ENCODE data around the gene CHST1. TPM values are rescaled to one million over a fixed set of nuclear protein-coding genes. Genes with fewer than 3 reads are reported as not detected.

Gene CHST1
- total RNA-seq, 1 experiment from 2014 or later: 1.6 TPM

- no peak for DNase-seq (ENCODE audit: low spot score)
Measured at GRCh38 chr11:45660729-45661438, 4.5 kb downstream of the CHST1 start.

DNA sequence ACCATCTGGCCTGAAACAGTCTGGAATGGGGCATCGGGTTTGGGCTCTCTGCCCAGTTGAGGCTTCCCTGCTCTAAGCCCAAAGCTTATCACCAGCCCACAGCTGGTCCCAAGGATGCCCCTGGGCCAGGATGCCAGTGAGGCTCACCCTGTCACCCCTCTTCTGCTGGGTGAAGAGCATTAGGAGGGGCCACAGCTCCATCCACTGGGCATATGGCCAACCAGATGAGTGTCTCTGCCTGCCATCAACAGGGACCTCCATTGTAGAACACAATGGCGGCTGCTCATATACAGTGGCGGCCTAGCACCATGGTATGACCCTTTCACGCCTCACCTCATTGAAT is 5.6 kb downstream of the CHST1 start:
- no peak for DNase-seq (ENCODE audit: low spot score)

DNA sequence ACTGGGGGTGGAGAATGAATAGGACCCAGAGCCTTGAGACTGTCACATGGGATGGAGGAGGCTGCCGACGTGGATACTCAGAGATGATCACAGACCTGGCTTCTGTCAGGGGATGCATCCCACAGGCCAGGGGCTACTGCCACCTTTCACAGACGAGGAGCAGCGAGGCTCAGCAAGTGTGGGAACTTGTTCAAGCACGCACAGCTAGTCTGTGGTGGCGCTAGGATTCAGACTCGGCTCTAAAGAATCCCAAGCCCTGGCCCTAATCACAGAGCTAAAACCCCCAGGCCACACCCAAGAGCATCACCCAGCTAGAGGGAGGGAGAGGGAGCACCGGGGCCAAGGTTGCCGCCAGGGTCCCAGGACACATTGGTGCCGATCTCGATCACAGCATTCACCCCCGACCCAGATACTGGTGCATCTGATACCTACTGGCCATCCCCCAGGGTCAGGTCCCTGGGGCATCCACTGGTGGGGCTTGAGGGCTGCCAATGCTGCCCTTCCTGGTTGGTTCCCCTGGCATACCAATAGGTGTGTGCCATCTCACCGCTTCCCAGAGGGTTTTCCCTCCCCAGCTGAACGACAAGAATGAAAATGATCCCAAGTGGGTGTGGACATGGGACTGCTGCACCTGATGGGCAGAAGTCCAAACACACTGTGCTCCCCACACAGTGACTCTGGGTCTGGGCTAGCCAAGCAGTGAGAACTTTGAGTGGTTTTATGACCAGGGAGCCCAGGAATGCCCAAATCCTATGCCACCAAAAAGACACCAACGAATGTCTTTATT is 6.2 kb downstream of the CHST1 start:
- DNase-seq (ENCODE audit: low spot score): peak; percentile 35

- peak; percentile 89 for DNase-seq (ENCODE audit: low spot score)
Measured at GRCh38 chr11:45658292-45658991, 7.0 kb downstream of the CHST1 start.

- no peak for DNase-seq (ENCODE audit: low spot score)
Measured at GRCh38 chr11:45657496-45658260, 7.7 kb downstream of the CHST1 start.

- DNase-seq (ENCODE audit: low spot score): no peak
Measured at GRCh38 chr11:45655831-45656230, 9.6 kb downstream of the CHST1 start.

DNA sequence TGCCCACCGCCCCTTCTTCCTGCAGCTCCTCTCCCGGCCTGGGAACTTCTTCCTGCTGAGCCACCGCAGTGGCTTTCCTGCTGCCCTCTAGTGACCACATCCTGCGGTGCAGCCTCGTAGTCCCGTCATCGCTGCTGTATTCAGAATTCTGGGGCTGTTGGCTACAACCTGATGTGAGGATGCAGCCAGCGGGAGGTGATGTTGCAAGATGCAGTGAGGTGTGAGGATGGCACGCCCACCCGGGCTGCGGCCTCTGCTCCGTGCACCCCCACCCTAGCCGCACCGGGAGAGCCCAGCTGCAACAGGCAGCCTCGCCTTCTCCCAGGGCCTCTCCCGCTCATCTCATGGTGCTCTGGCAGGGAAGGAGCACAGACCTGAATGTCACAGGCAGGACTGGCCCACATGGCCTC is 10.1 kb downstream of the CHST1 start:
- DNase-seq (ENCODE audit: low spot score): peak; percentile 71

DNA sequence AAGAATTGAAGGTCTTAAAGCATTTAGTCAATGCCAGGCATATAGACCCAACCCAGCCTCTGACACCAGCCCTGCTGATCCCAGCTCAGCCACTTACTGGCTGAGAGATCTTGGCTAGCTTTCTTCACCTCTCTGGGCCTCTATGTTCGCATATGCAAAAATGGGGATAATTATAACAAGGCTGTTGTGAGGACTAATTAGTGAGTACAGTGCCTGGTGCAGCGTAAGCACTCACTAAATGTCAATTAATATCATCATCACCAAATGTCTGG is 10.5 kb downstream of the CHST1 start:
- DNase-seq (ENCODE audit: low spot score): no peak

DNA sequence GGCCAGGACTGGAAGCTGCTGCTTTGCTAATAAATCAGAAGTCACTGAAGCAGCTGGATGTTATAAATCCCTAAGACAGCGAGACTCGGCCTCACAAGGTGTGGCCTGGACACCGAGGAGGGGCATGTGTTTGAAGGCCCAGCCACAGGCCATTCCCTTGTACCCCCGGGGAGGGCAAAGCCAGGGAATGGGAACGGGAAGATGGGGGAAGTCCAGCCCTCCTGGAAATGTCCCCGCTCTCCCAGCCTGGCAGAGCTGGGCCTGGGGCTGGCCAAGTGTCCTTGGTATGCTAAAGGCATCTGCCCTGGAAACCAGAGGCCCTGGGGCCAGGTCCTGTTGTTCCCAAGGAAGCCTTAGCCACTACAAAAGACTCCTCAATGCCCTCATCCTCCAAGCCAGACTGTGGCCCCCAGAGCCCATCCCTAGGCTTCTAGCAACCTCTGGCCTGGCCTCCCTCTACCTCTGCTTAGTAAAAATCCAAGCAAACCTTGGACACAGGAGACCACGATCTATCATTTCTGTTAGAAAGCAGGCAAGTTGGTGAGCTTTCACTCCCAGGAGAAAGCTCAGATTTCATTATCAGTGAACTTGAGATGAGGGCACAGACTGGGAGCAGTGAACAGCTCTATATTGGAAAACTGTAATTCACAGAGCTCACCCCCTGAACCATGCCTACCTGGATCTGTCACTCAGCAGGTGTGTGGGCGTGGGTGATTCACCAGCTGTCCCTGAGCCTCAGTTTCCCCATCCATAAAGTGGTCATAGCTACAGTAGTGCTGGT is 11.0 kb downstream of the CHST1 start:
- no peak for DNase-seq (ENCODE audit: low spot score)

- no peak for DNase-seq (ENCODE audit: low spot score)
Measured at GRCh38 chr11:45653277-45653676, 12.1 kb downstream of the CHST1 start.

DNA sequence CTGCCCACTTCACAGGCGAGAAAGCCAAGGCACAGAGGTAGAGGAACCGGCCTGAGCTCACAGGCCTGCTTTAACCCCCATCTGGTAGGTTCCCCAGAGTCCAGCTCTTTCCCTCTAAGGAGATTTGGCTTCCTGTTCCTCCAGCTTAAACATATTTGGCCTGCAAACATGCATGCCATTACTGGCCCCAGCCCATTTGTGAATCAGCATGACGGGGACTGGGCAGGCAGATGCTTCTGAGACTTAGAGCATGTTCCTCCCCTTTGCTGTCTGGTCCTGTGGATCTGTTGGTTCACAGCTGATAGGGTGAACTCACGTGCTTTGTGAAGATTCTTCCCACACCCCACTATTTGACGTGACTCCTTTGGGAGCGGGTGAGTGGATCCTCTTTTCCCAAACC is 12.6 kb downstream of the CHST1 start:
- no peak for DNase-seq (ENCODE audit: low spot score)

GRCh38 chr11:45651841-45652749 is 13.3 kb downstream of the CHST1 start:
- no peak for DNase-seq (ENCODE audit: low spot score)

GRCh38 chr11:45651156-45651555 is 14.3 kb downstream of the CHST1 start:
- DNase-seq (ENCODE audit: low spot score): no peak

- no peak for DNase-seq (ENCODE audit: low spot score)
Measured at GRCh38 chr11:45650166-45651095, 15.0 kb downstream of the CHST1 start.

GRCh38 chr11:45649544-45650165 is 15.8 kb downstream of the CHST1 start:
- no peak for DNase-seq (ENCODE audit: low spot score)

GRCh38 chr11:45648931-45649330 is 16.5 kb downstream of the CHST1 start:
- no peak for DNase-seq (ENCODE audit: low spot score)

- DNase-seq (ENCODE audit: low spot score): no peak
Measured at GRCh38 chr11:45647786-45648185, 17.6 kb downstream of the CHST1 start.

GRCh38 chr11:45647329-45647728 is 18.1 kb downstream of the CHST1 start:
- no peak for DNase-seq (ENCODE audit: low spot score)
